Lung microvascular endothelial cell (primary cell): Measurements from ENCODE around the gene RASSF4. TPM values are rescaled to one million over a fixed set of nuclear protein-coding genes. Genes with fewer than 3 reads are reported as not detected.
A peak's percentile ranks its signal among the peaks of the same experiment; 100 is the strongest.

Experiments
- DNase-seq, 2 donors: peaks; one replicate each; pipeline versions ENCODE4 v3.0.0 to v3.0.0-alpha.2; 2010; ENCODE audit warnings: low read depth in 2 of 2
- total RNA-seq: library from RNA; depleted of rRNA; stranded (reverse); fragments of >200 nt; gene quantifications from 2 replicates; pipeline ENCODE4 v1.2.1, GENCODE V29; 2014

The RASSF4 gene
- total RNA-seq, 1 donor from 2014 or later: 14.1 TPM

DNA sequence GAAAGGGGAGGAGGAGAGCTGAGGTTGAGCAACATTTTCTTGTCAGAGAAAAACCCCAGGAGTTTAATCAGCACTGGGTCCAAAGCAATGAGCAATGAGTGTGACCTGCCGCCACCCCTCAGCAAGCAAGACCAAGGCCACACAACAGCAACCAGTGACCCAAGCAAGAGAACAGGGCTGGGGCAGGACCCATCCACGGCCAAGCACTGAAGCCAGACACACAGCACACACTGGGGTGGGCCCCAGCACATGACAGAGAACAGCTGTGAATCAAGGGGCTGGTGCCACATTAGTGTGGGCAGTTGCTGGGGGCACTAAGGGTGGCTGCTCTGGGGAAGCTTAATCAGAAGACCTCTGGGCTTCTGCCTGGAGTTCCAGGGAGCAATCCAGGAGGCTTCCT lies 32.2 kb upstream of the RASSF4 start:
- DNase-seq: no peak

DNA sequence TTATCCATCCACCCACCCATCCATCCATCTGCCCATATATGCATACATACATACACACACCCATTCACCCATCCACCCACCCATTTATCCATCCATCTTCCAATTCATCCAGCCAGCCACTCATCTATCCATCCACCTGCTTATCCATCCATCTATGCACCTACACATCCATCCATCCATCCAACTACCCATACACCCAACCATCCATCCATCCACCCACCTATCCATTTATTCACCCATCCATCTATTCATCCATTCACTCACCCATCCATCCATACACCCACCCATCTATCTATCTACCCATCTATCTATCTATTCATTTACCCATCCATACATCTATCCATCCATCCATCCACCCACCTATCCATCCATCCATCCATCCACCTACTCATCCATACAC lies 31.1 kb upstream of the RASSF4 start:
- DNase-seq: no peak

DNA sequence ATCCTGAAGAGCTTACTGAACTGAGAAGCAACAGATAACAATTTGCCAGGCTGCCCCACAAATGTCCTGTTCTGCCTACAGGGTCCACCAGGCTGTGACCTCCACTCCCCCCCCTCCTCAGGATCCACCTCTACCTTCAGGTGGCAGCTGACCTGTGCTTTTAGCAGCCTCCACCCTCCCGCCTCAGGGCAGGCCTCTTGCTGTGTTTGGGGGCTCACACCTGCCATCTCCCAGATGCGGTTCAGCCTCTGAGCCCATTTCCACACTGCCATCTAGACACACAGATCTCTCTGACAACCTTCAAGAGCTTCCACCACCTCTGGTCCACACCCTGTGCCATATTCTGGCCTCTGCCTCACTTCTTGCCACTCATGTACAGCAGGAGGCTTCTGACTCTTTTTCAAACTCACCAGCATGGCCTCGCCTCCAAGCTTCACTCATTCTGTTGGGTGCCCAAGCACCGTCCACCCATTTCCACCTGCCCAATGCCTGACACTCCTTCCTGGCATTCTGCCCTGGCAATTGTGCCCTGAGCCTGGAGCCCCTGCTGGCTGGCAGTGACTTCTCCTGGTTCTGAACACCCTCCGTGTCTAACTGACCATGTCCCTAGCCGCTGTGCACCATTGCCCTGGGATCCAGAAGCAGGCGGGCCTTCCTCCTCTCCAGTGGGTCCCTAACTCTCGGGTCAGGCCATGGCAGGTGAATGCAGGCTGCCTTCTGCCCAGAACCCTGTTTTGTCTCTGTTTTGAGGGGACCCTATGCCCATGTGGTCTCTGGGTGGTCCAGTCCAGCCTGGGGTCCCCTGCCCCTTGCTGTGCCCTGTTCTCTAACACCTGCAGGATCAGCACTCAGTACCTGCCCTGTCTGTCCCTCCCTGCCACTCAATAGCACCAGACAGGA lies 30.0 kb upstream of the RASSF4 start:
- no peak for DNase-seq

DNA sequence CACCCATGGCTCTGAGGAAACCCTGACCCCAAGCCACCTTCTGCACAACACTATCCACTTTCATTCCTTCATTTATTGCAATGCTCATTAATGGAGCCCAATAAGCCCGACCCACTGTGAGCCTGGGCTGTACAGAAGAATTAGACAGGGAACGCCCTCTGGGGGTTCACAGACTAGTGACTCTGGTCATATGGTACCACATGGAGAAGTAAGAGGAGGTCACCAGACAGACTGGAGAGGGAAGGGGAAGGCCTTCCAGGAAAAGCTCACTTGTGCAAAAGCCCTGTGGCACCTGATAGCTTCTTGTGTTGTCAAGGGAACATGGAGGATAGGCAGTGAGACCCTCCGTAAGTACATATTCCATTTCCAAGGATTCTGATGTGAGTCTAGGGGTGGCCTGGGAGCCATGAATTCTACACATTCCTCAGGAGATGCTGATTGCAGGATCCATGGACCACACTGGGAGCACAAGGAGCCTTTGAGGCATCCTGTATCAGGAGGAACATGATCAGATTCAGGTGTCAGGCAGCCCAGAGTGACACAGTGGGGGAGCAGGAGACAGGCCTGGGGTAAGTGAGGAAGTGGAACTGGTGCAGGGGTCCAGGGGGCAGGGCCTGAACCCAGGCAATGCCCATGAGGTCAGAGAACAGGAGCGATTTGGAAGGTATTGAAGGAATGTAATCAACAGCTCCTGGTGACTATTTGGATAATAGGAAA lies 28.5 kb upstream of the RASSF4 start:
- DNase-seq: no peak

DNA sequence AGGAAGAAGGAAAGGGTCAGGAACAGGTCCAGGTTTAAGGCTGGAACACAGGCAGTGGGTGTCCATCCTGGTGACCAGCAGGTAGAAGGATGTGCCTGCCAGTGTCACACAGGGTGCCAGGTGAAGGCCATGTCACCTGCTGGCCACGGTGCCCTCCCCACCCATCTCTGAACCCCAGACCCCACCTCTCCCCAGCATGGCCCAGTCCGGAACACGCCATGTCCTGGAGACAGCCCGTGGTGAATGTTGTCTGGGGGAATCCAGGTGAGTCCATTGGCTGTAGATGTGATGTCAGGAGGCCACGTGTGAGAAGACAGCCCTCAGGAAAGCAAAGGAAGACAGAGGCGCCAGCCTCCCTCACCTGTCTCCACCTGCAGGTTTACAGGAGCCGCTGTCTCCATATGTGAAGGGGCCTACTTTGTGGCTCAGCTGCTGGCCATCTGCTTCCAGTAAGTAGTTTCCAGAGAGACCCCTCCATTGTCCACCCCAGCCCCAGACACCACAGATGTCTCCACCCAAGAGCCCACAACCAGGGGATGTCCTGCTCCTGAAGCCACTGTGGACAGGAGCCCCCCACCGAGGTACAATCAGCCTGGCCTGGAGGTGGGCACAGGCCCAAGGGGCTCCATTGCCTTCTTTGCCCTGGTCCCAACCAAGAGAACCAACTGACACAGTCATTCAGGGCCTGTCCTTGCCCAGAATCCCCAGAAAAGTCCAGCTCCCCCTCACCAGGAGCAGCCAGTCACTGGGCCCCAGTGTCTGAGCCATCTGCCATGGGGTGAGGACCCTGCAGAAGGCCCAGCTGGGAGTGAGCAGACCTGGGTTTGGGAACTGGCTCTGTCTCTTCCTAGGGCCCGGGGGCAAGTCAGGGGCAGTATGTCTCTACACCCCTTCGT lies 27.7 kb upstream of the RASSF4 start:
- DNase-seq: no peak

DNA sequence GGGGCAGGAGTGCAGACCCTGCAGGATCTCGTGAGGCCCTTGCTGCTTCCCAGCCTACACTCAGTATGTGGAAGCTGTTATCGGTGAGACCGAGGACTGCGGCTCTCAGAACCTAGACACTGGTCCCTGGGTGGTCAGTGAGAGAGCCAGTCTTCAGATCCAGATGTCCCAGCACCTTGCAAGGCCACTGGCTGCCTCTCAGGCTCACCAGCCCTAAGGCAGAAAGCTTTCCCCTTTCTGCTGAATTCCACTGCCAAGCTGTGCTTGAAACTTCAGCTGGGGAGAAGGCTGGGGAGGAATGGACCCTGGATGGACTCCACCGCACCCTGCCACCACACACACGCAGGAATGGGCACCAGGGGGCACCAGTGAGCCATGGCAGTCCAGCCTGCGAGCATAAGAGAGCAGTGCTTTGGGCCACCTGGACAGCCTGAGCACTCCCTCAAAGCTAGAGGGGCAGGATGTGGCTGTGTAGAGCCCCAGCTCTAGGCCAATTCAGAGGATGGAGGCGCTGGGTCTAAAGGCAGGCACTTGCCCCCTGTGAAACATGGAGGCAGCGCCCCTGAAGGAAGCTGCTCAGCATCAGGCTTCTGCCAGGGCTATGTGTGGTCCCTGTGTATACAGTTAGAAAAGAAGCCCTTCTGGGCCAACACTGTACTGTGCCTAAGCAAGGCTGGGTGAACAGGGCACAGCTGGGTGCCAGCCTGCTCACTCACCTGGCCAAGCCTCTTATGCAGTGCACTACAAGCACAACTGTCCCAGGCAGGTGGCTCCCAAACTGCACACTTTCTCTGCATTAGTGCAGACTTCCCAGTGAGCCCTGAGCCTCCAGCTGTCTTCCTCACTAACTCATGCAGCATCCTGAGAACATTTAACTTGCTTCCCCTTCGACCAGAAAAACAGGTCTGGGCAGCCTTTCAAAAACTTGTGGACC lies 26.8 kb upstream of the RASSF4 start:
- peak; percentile 84 to 87 for DNase-seq

DNA sequence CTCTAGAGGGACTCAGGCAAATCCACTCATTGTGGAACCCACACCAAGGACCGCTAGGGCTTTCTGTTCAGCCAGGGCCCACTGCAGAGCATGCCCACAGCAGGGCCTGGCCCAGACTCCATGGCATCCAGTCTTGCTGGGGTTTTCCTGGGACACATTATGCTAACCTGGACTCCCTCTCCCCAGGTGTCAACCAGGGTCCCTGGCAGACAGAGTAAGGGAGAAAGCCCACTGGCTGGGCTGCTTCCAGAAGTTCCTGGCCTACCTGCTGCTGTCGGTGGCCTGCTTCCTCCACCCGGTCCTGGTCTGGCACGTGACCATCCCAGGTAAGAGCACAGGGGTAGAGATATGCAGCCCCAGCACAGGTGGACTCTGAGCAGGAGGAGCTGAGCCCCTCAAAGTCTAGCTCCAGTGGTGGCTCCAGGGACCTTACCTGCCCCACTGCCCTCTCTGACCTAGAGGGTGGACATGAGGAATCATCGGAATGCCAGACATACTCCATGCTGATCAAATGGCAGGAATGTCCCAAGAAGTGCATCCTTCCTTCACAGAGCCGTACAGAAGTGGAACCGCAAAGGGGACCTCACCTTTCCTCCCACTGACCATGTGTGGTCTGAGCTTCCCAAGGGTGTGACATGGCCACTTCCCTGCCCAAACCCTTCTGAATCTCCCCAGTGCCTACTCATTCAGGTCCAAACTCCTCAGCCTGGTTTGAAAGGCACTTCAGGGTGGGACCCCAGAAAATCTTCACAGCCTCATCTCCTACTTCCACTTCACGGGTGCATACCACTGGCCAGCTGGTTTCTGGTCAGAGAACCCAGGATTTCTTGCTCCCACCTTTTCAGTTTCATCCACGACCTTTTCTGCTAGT lies 25.9 kb upstream of the RASSF4 start:
- DNase-seq: no peak

DNA sequence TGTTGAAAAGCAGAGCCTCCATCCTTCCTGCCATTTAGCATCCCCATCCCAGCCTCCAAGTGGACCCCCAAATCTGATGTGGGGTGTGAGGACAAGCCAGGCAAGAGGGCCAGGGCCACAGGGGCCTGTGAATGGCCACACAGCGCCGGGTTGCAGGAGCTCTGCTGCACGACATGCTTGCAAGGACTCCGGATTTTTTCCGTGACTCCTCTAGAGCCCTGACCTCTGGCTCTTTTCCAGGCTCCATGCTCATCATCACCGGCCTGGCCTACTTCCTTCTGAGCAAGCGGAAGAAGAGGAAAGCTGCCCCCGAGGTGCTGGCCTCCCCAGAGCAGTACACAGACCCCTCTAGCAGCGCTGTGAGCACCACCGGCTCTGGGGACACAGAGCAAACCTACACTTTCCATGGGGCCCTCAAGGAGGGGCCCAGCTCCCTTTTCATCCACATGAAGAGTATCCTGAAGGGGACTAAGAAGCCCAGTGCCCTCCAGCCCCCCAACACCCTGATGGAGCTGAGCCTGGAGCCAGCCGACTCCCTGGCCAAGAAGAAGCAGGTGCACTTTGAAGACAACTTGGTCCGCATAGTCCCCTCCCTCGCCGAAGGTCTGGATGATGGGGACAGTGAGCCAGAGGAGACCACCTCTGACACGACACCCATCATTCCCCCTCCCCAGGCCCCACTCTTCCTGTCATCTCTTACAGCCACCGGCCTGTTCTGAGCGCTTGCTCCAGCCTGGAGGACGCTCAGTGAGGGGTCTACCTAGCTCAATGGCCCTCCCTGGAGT lies 25.0 kb upstream of the RASSF4 start:
- DNase-seq: peak in 1 of 2 donors; percentile 61

DNA sequence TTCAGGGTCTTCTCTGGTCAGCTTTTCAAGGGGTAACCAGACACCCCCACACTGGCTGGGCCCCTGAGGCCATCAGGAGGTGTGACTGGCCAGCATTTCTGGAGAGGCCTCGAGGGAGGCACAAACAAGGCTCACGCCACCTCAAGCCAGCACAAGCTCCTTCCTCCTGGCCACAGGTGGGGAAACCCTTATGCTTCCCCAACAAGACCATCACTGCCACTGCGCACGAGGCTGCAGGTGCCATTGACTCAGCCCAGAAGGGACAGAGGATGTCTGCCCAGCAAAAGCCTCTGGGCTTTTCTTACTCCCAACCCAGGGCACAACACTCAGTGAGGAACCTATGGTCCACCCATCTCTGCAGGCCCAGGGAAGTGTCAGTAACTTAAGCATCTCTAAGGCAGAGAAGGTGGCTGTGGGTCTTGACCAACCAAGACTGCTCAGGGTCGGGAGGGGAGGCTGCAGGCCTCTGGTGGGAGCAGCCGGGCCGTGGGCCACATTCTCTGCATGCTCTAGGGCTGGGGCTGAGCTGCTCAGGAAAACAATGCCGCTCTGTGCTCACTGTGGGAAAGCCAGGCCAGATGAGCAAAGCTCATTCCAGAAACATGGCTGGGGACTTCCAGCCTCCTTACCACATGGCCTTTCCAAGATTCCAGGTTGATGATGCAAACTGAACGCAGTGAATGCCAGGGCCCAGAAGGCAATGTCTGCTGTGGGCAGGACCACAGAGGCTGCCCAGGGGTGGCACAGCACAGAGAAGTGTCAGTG lies 24.2 kb upstream of the RASSF4 start:
- peak in 1 of 2 donors; percentile 85 for DNase-seq

DNA sequence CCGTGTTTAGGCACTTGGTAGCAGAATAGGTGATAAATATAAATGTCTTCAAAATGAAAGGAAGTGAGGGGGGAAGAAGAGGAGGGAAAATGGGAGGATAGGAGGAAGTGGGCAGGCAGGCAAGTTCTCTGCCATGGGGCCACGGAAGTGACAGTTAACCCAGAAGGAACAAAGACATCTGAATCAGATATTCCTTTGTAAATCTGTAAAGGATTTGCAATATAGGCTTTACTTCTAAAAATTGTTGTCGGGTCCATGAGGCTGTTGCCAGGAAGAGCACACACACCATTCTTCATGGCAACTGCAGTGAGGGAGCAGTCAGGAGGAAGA lies 23.7 kb upstream of the RASSF4 start:
- DNase-seq: no peak

DNA sequence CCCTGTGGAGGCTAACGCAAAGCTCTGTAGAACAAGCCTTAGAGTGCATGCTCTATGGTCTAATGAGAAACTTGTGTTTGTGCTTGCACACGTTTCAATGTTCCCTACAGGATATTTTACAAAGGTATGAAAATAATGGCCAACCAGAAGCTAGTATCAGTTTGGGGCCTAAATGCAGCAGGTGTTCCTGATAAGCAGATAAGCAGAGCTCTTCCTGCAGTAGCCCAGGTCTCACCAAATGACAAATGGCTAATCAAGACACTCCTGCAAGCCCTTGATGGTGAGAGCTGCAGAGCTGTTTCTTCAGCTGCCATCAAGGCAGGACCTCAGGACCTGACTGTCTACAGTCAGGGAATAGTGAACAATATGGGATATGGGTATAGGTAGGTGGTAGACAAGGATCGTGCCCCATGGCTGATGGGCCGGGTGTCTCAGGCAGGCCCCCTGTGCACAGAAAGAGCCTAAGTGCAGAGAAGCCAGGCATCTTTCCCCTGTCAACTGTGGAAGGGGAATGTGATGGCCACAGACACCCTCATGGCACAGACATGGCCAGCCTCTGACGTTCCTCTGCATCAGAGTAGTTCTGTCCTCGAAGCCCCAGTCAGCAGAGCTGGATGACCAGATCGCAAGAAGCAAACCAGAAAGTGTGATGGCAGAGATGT lies 23.2 kb upstream of the RASSF4 start:
- no peak for DNase-seq

DNA sequence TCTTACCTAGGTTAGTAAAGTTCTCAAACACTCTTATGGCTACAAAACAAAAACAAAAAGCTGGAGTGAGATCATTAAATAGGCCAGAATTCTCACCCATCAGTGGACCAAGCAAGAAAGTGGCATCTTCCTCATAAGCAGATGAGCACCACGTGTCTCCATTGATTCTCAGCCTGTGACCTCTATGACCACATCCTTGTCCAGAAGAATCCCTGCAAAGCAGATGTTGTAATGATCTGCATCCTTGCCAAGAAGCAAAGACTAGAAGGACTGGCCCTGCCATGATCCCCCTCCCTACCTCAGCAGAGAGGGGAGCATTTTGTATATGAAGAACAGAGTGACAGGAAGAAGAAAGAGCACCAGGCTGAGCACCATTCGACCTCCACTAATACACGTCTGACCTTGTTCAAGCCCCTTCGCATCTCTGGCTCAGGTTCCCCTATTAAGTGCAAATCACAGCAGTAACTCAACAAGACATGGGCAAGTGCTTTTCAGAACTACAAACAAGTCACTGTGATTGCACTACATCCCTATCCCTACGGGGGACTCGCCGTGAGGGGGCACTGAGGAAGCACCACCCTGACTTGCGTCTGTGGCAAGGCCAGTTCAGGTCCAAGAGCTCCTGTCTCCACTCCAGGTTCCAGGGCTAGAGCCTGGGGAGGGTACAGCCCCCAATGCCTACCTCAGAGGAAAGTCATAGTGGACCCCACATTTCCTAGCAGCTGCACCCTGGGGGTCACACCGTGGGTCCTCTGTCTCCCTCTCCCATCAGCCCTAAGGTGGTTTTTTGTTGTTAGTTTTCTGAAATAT lies 22.2 kb upstream of the RASSF4 start:
- DNase-seq: no peak

DNA sequence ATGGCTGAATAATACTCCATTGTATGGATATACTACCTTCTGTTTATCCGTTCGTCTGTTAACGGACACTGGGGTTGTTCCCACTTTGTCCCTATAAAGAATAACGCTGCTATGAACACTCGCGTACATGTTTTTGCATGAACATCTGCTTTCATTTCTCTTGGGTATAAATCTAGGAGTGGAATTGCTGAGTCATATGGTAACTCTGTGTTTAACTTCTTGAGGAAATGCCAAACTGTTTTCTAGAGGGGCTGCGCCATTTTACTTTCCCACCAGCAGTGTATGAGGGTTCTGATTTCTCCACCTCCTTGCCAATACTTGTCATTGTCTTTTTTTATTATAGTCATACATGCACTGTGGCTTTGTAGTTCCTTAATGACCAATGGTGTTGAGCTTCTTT lies 20.6 kb upstream of the RASSF4 start:
- no peak for DNase-seq

DNA sequence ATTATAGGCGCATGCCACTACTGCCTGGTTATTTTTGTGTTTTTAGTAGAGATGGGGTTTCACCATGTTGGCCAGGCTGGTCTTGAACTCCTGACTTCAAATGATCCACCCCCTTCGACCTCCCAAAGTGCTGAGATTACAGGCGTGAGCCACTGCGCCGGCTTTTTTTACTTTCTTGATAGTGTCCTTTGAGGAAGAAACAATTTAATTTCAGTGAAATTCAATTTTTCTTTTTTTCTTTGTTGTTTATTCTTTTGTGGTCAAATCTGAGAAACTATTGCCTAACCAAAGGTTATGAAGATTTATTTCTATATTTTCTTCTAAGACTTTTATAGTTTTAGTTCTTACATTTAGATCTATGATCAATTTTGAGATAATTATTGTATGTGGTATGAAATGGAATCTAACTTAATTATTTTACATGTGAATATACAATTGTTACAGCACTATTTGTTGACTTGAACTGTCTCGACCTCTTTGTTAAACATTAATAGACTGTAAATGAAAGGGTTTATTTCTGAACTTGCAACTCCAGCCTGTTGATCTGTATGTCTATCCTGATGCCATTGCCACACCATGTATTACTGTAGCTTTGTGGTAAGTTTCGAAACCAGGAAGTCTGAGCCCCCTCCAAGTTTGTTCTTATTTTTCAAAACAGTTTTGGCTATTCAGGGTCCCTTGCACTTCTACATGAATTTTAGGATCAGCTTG lies 19.8 kb upstream of the RASSF4 start:
- no peak for DNase-seq

DNA sequence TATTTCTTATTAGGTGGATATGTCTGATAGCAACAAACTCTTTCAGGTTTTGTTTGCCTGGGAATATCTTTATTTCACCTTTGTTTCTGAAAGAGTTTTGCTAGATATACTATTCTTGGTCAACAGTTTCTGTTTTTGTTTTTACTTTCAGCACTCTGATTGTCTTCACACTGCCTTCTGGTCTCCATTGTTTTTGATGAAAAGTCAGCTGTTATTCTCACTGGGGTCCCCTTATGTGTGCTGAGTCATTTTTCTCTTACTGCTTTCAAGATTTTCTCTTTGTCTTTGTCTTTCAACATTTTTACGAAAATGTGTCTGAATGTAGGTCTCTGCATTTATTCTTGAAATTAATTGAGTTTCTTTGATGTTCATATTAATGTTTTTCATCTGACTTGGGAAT lies 15.2 kb upstream of the RASSF4 start:
- no peak for DNase-seq

DNA sequence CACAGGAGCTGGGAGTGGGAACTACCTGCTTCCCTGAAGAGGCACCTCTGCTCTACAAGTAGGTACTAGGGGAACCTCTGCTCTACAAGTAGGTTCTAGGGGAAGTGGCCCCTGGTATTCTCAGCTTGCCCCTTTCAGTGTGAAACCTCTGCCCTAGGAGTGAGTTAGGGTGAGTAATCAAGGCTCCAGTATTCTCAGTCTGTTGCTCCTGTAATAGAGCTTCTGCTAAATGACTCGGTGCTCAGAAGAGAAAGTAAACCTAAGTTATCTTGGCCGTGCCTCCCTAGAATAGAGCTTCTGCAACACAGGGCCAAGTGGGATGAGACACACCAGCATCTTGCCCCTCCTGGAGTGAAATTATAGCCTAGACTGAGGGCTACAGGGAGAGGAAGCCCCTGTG lies 13.4 kb upstream of the RASSF4 start:
- DNase-seq: peak in 1 of 2 donors; percentile 44
